ENCODE measurements around the gene DNAJC5. TPM values are rescaled to one million over a fixed set of nuclear protein-coding genes. Genes with fewer than 3 reads are reported as not detected.

DNAJC5 gene
- total and polyA plus RNA-seq, 2 of the 8 experiments (the other 6 are each of a cell fraction or from before 2014, with no cell fraction given): 19.2 to 31.2 TPM

DNA sequence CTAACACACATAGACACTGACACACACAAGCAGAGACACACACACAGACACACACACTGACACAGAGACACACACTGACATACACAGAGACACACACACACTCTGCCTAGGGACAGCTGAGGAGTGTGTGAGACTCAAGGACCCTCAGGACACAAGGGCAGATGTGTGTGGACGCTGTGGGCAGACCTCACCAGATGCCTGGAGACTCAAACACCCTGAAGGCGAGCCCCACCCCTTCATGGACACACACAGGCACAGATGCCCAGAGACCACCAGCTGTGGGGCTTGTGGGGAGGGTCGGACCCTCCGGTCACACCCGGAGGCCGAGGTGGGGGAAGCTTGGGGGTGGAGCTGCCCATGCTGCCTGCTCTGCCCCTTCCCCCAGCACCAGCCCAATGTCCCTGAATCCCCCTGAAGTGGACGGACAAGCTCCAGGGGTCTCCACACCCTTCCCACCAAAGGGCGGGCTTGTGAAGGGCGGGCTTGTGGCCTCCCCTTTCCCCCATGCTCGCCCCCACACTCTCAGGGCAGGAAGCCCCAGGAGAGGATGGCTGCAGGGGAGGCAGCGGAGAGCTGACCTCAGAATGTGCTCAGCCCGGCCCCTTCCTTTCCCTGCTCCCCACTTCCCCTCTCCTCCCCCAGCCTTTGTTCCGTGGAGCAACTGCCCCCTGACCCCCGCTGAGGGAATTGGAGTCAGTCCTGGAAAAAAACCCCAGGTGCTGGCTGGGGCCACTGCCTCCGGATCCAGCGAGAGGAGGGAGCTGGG is 47.5 kb upstream of the DNAJC5 start (continued):
- TF ChIP-seq, protein P1, sequence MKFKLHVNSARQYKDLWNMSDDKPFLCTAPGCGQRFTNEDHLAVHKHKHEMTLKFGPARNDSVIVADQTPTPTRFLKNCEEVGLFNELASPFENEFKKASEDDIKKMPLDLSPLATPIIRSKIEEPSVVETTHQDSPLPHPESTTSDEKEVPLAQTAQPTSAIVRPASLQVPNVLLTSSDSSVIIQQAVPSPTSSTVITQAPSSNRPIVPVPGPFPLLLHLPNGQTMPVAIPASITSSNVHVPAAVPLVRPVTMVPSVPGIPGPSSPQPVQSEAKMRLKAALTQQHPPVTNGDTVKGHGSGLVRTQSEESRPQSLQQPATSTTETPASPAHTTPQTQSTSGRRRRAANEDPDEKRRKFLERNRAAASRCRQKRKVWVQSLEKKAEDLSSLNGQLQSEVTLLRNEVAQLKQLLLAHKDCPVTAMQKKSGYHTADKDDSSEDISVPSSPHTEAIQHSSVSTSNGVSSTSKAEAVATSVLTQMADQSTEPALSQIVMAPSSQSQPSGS (IDR thresholded peaks at IDR 0.05; ENCODE audit: low read length): no peak
- TF ChIP-seq KDM1A (IDR thresholded peaks at IDR 0.05; ENCODE audit: borderline replicate concordance, low read length) (no peak), CBX5 (IDR thresholded peaks at IDR 0.05; ENCODE audit: low read depth, low read length) (no peak), RBBP5 (IDR thresholded peaks at IDR 0.05; ENCODE audit: borderline replicate concordance, low read depth, low read length) (no peak), CHD1 (IDR thresholded peaks at IDR 0.05; ENCODE audit: low read depth, low read length) (no peak), CEBPB (IDR thresholded peaks at IDR 0.05; ENCODE audit: low read depth, low read length) (no peak), GTF2F1 (IDR thresholded peaks at IDR 0.05; ENCODE audit: borderline replicate concordance, low read depth, low read length) (no peak), CTBP2 (IDR thresholded peaks at IDR 0.05; ENCODE audit: borderline replicate concordance, insufficient read depth, insufficient read length, low read length) (no peak), EP300 (IDR thresholded peaks at IDR 0.05; ENCODE audit: borderline replicate concordance in 1 of 2, low read depth in 2 of 2, low read length in 2 of 2) (0 out of 3 replicates have a peak, but pooled peaks of 1 of the 2 experiments have one; percentile 25), FOSL1 (IDR thresholded peaks at IDR 0.05; ENCODE audit: insufficient read depth, low read depth, low read length) (no peak), EGR1 (IDR thresholded peaks at IDR 0.05; ENCODE audit: borderline replicate concordance, low read depth, low read length) (peak; percentile 62; the same call in 1 of the 2 replicates), POLR2A (IDR thresholded peaks at IDR 0.05; ENCODE audit: control extremely low read depth in 1 of 2, low read depth in 2 of 2, low read length in 2 of 2) (peak in 1 of 2 experiments; percentile 21; a peak in 1 of 3 replicates), KDM5A (IDR thresholded peaks at IDR 0.05; ENCODE audit: low read length) (no peak), RNF2 (IDR thresholded peaks at IDR 0.05; ENCODE audit: borderline replicate concordance, low read depth, low read length, missing control alignments, poor library complexity, severe bottlenecking) (no peak), CHD2 (IDR thresholded peaks at IDR 0.05; ENCODE audit: low read length) (no peak)

All from H1 (cell line).